GM10266 (cell line): Measurements from ENCODE around the gene SPOCK1.

ENCODE experiments used
- DNase-seq: peaks from one replicate; pipeline ENCODE4 v3.0.0; 2012; ENCODE audit errors: extremely low spot score
- CTCF ChIP-seq: IDR thresholded peaks from 2 replicates; pipeline ENCODE4 v1.5.1; 2012; ENCODE audit warnings: mild to moderate bottlenecking, low read depth; ENCODE audit not compliant: control insufficient read depth, insufficient read depth; ENCODE audit errors: missing control alignments

SPOCK1 gene

GRCh38 chr5:137037848-137038247, 461.3 kb downstream of the SPOCK1 start:
- TF ChIP-seq CTCF: no peak
- DNase-seq: no peak

DNA sequence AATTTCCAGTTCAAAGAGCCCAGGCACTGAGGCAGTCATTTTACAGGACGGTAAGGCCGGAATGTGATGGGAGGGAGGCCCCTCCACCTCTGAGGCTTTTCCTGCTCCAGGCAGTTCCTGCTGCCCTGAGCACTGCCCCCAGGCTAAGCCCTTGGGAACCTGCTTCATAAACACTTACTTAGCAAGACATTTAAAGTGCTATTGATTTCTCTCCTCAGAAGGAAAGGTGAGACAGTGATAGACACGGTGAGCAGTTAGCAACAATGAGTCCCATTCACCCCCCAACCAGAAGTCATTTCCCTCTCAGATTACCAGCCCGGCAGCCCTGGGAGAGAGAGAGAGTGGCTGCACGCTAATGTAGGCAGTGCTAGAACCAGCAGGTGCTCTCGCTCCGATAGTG, 462.5 kb downstream of the SPOCK1 start:
- DNase-seq: no peak
- TF ChIP-seq CTCF: no peak

DNA sequence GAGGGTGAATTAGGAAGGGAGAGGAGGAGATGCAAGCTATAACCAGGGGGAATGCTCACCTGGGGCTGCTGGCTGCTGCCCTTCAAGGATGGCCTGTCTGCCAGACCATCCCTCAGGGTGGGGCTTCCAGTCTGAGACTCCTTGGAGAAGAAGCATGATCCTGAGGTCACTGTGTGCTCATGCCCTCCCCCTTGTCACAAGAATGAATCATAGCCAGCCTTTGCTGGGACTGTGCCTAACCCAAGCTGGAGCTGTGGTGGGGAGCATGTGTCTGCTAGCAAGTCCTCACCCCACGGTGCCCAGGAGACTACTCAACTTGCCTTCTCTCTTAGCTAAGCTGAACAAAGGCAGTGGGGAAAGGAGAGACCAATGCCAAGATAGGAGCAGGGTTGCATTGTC, 463.6 kb downstream of the SPOCK1 start:
- DNase-seq: no peak
- no peak for TF ChIP-seq CTCF

GRCh38 chr5:137034764-137035479, 464.2 kb downstream of the SPOCK1 start:
- TF ChIP-seq CTCF: no peak
- DNase-seq: no peak

DNA sequence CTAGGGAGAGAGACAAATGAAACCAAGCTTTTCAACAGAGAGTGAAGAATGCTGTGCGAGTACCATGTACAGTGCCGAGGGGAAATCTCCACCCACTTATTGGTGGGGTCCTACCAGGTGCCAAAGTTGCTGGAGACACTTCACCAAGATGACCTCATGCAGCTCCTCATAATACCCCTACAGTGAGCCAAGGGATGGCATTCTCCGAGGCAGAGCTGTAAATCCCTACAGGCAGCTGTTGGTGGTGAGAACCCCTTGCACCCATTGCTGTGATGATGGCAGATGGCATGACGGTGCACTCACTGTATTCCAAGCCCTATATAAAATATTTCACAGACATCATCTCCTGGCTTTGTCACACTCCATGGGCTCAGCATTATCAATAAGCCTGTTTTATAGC, 464.9 kb downstream of the SPOCK1 start:
- DNase-seq: no peak

GRCh38 chr5:137032929-137033328, 466.2 kb downstream of the SPOCK1 start:
- DNase-seq: no peak
- TF ChIP-seq CTCF: no peak

More for the DNA sequence above, 464.9 kb downstream of the SPOCK1 start:
- TF ChIP-seq CTCF: no peak

DNA sequence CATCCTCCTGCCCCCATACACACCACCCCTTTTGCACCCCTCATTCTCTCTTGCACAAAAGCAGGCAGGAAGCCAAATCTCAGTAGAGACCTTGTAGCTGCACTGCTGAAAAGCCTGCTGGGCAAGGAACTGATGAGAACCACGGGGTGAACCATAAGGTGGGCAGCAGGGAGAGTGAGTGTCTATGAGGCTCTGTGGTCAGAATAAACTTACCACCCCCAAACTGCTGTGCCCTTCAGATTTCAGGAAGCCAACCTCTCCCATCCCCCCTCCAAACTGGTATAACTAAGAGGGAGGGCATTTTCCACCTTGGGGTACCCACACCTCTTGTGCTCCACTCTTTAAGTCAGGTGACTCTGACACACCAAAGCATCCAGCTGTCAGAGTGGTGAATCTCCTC, 471.4 kb downstream of the SPOCK1 start:
- no peak for DNase-seq
- no peak for TF ChIP-seq CTCF
